Measurements from ENCODE around the gene VASH1. TPM values are rescaled to one million over a fixed set of nuclear protein-coding genes. Genes with fewer than 3 reads are reported as not detected.
A peak's percentile ranks its signal among the peaks of the same experiment; 100 is the strongest.

VASH1 gene
- polyA plus RNA-seq, 2 of the 4 experiments (the other 2 are of a cell fraction), result 2.1 to 6.0 TPM

DNA sequence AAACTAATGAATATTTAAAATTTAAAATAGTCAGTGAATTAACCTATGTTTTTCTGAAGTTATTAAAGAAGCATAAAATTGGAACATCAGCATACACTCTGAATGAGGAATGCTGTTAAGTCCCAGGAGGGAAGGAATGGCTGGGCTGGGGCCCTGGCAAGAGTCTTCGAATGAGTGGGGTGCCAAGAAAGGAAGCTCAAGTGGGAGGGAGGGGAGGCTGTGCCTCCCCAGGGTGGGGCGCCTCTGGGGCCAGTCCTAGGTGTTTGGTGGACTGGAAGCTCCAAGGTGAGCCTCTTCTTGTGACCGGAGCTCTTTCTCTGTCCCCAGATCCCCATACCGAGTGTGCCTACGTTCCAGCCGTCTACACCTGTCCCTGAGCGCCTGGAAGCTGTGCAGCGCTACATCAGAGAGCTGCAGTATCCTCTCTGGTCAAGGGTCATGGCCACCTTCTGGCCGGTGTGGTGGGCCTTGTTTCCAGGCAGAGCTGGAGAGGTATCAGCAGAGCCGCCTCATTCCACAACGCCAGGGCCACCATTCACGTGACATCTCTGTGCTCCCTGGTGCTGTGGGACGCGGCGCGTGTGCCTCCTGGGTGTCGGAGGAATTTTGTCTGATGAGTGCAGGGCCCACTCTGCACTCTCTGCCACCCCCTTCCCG lies 8.5 kb downstream of the VASH1 start:
- Histone ChIP-seq H3K4me1 (peaks cover 15% of the 10 kb centered on the region), H3K27ac (no peak overlapping the region), H3K4me2 (no peak overlapping the region), H3K4me3 (no peak overlapping the region), H3K9me3 (no peaks in the 10 kb centered on the region)
- FAIRE-seq, result no peak
- no peak for TF ChIP-seq MYC (IDR thresholded peaks at IDR 0.05; ENCODE audit: borderline replicate concordance, low read length)
- TF ChIP-seq CHD4 (IDR thresholded peaks at IDR 0.05; ENCODE audit: borderline replicate concordance), result no peak
- TF ChIP-seq, protein P1, sequence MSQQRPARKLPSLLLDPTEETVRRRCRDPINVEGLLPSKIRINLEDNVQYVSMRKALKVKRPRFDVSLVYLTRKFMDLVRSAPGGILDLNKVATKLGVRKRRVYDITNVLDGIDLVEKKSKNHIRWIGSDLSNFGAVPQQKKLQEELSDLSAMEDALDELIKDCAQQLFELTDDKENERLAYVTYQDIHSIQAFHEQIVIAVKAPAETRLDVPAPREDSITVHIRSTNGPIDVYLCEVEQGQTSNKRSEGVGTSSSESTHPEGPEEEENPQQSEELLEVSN (IDR thresholded peaks at IDR 0.05; ENCODE audit: borderline replicate concordance, low read depth), result no peak
- no peak for TF ChIP-seq EHMT2 (IDR thresholded peaks at IDR 0.05; ENCODE audit: low read depth)
- WGBS (ENCODE audit: missing lambda C conversion rate), result 83% methylated on average over 18 of the region's 18 CpGs
- no peak for DNase-seq (ENCODE audit: low read depth in 1 of 2, low spot score in 1 of 2)
- ATAC-seq, result no peak
- POLR2A ChIA-PET, result interaction anchor here (0.6 kb wide), 1 partner anchor 41 kb away, joined by 3 read pairs; no protein-coding TSS in a partner anchor
- CTCF ChIA-PET, result interaction anchor here (0.9 to 1.5 kb wide), 4 partner anchors 10 to 60 kb away, joined by 3 to 7 read pairs (median 6); no protein-coding TSS in a partner anchor

DNA sequence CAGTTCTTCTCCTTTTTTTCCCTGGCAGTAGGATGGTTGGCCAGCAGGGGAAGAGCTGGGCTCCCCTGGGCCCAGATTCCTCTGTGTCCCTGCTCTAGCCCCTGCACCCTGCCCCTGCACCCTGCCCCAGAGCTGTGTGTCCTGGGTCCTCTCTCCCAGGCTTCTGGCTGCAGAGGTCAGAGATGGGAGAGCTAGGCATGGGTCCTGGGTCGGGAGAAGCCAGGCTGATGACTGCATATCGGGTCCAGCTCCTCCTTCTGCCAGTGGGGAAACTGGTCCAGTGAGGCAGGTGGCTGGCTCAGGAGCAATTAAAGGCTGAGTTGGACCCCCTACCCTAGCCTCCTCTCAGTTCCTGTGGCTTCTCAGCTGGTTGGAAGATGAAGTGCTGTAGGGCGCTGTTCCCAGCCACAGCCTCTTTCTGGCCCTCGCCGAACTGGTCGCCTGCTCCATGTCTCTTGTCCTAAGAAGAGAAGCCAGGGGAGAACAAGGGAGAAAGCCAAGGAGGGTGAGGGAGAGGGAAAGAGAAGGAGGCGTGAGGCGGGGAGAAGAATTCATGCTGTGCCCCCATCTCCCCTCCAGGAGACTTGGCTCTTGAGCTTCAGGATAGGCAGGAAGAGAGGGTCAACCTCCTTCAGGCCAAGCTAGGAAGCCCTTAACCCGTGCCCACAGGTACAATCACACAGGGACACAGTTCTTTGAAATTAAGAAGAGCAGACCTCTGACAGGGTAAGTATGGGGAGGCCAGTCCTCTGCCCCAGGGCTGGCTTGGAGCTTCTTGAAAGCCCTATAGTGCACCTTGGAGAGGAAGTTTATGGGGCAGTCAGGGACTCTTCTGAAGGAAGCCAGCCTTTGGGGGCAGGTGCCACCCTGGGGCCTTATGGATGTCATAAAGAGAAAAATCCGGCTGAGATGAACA lies 9.5 kb downstream of the VASH1 start:
- no peak for FAIRE-seq
- 70% methylated on average over 8 of the region's 10 CpGs for WGBS (ENCODE audit: missing lambda C conversion rate)
- CTCF ChIA-PET, result interaction anchor here (0.7 to 1.1 kb wide), 3 partner anchors 10 to 105 kb away, joined by 3 to 4 read pairs (median 3); no protein-coding TSS in a partner anchor

DNA sequence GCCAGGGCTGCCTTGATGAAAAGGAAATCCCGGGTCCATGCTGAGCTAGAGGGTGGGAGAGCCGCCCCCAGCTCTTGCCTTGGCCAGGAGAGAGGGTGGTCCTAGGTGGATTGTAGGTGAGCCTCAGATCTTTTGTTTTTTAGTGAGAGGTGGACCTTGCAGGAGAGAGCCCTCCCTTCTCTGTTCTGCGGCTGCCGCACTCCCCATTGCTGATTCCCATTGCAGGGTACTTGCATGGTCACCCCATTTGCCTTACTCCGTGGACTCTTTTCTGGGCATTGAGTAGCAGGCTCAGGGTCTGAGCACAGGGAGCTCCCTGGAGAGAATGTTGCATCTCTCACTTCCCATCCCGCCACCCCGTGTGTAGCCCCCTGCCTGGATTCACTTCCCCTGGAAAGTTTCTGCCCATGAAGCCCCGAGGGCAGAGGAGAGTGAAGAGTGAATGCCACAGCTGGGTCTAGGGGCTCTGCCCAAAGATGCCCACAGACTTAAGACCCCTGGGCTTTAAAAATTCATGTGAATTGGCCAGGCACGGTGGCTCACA lies 10.2 kb downstream of the VASH1 start:
- DNase-seq (ENCODE audit: low read depth in 1 of 2, low spot score in 1 of 2) (no peak), ATAC-seq (no peak), FAIRE-seq (no peak)
- H3K27ac ChIP-seq, result no peak overlapping the region
- ChIA-PET CTCF (interaction anchor here (0.6 to 2.4 kb wide), 3 partner anchors 10 to 336 kb away, joined by 3 to 13 read pairs (median 3); no protein-coding TSS in a partner anchor), POLR2A (no interaction called here)
- no peaks in the 10 kb centered on the region for H3K9me3 ChIP-seq
- 70% methylated on average over 9 of the region's 9 CpGs for WGBS (ENCODE audit: missing lambda C conversion rate)
- H3K4me3 ChIP-seq, result no peak overlapping the region
- TF ChIP-seq ZFP36 (IDR thresholded peaks at IDR 0.05; ENCODE audit: borderline replicate concordance, partially characterized antibody) (no peak), KDM5A (IDR thresholded peaks at IDR 0.05) (no peak), RARB (CRISPR knock-in tag; IDR thresholded peaks at IDR 0.05) (no peak), RAD21 (conservative IDR thresholded peaks at IDR 0.05 in 1 of 2, IDR thresholded peaks at IDR 0.05 in 1 of 2) (no peak), KDM1A (IDR thresholded peaks at IDR 0.05; ENCODE audit: low read depth) (no peak), CEBPB (IDR thresholded peaks at IDR 0.05) (no peak), MYC (IDR thresholded peaks at IDR 0.05; ENCODE audit: borderline replicate concordance, low read length) (no peak)
- no peak overlapping the region for H3K4me2 ChIP-seq
- H3K4me1 ChIP-seq, result peaks cover 15% of the 10 kb centered on the region

More for the DNA sequence above, 9.5 kb downstream of the VASH1 start:
- no peaks in the 10 kb centered on the region for H3K9me3 ChIP-seq
- H3K4me3 ChIP-seq, result no peak overlapping the region
- DNase-seq (ENCODE audit: low read depth in 1 of 2, low spot score in 1 of 2) (no peak), ATAC-seq (peak in 1 of 2 experiments; percentile 32; a peak in 3 of 6 replicates)
- H3K4me2 ChIP-seq, result no peak overlapping the region
- no peak overlapping the region for H3K27ac ChIP-seq
- TF ChIP-seq PHF8 (IDR thresholded peaks at IDR 0.05; ENCODE audit: borderline replicate concordance, low read depth) (no peak), NPAS2 (CRISPR knock-in tag; IDR thresholded peaks at IDR 0.05; ENCODE audit: borderline replicate concordance) (no peak), FOSB (CRISPR knock-in tag; IDR thresholded peaks at IDR 0.05) (no peak), NFE2L2 (conservative IDR thresholded peaks at IDR 0.05; ENCODE audit: low read length) (no peak)
- TF ChIP-seq, protein P2, sequence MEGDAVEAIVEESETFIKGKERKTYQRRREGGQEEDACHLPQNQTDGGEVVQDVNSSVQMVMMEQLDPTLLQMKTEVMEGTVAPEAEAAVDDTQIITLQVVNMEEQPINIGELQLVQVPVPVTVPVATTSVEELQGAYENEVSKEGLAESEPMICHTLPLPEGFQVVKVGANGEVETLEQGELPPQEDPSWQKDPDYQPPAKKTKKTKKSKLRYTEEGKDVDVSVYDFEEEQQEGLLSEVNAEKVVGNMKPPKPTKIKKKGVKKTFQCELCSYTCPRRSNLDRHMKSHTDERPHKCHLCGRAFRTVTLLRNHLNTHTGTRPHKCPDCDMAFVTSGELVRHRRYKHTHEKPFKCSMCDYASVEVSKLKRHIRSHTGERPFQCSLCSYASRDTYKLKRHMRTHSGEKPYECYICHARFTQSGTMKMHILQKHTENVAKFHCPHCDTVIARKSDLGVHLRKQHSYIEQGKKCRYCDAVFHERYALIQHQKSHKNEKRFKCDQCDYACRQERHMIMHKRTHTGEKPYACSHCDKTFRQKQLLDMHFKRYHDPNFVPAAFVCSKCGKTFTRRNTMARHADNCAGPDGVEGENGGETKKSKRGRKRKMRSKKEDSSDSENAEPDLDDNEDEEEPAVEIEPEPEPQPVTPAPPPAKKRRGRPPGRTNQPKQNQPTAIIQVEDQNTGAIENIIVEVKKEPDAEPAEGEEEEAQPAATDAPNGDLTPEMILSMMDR (IDR thresholded peaks at IDR 0.05), result no peak
- TF ChIP-seq, protein P3, sequence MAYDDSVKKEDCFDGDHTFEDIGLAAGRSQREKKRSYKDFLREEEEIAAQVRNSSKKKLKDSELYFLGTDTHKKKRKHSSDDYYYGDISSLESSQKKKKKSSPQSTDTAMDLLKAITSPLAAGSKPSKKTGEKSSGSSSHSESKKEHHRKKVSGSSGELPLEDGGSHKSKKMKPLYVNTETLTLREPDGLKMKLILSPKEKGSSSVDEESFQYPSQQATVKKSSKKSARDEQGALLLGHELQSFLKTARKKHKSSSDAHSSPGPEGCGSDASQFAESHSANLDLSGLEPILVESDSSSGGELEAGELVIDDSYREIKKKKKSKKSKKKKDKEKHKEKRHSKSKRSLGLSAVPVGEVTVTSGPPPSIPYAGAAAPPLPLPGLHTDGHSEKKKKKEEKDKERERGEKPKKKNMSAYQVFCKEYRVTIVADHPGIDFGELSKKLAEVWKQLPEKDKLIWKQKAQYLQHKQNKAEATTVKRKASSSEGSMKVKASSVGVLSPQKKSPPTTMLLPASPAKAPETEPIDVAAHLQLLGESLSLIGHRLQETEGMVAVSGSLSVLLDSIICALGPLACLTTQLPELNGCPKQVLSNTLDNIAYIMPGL (CRISPR knock-in tag; IDR thresholded peaks at IDR 0.05; ENCODE audit: borderline replicate concordance), result no peak
- H3K4me1 ChIP-seq, result peaks cover 15% of the 10 kb centered on the region
- POLR2A ChIA-PET, result no interaction called here
